ENCODE results near the gene PLXNA4.

The PLXNA4 gene

GRCh38 chr7:132345543-132346129, 230.6 kb downstream of the PLXNA4 start:
- DNase-seq (ENCODE audit: extremely low spot score): no peak
- POLR2A ChIA-PET: no interaction called here
- TF ChIP-seq FOXM1 (IDR thresholded peaks at IDR 0.05; ENCODE audit: borderline replicate concordance) (no peak), L3MBTL2 (conservative IDR thresholded peaks at IDR 0.05) (no peak), CTBP1 (IDR thresholded peaks at IDR 0.05; ENCODE audit: borderline replicate concordance) (no peak)
- CTCF ChIA-PET: no interaction called here

DNA sequence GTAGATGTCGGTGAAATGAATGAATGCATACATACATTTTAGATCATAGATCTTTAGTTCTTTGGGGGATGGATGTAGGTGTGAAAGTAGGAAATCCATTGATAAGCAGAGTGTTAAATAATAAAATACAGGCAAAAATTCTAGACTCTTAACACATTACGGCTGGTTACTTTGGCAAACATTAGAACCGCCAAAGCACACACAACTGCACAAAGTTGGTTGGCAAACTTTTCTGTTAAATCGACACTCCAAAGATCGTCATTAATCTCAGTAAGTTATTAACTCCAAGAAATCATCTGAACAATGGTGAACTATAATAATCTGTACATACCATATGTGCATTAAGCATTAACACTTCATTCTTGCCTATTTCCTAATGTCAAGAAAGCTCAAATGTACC, 231.2 kb downstream of the PLXNA4 start:
- TF ChIP-seq CTBP1 (IDR thresholded peaks at IDR 0.05; ENCODE audit: borderline replicate concordance): no peak
- TF ChIP-seq SUZ12 (IDR thresholded peaks at IDR 0.05): no peak
- no peak for TF ChIP-seq HDGF (IDR thresholded peaks at IDR 0.05; ENCODE audit: borderline replicate concordance)
- ChIA-PET CTCF (no interaction called here), POLR2A (no interaction called here)
- no peak for DNase-seq (ENCODE audit: extremely low spot score)

GRCh38 chr7:132343199-132343598, 233.1 kb downstream of the PLXNA4 start:
- TF ChIP-seq L3MBTL2 (conservative IDR thresholded peaks at IDR 0.05) (no peak), FOXM1 (IDR thresholded peaks at IDR 0.05; ENCODE audit: borderline replicate concordance) (no peak), BHLHE40 (IDR thresholded peaks at IDR 0.05; ENCODE audit: borderline replicate concordance) (no peak), TARDBP (IDR thresholded peaks at IDR 0.05) (no peak)
- DNase-seq (ENCODE audit: extremely low spot score): no peak
- POLR2A ChIA-PET: no interaction called here
- CTCF ChIA-PET: no interaction called here

- TF ChIP-seq TARDBP (IDR thresholded peaks at IDR 0.05) (no peak), L3MBTL2 (conservative IDR thresholded peaks at IDR 0.05) (no peak), FOXM1 (IDR thresholded peaks at IDR 0.05; ENCODE audit: borderline replicate concordance) (no peak), SUZ12 (IDR thresholded peaks at IDR 0.05) (no peak), CTBP1 (IDR thresholded peaks at IDR 0.05; ENCODE audit: borderline replicate concordance) (no peak), HDGF (IDR thresholded peaks at IDR 0.05; ENCODE audit: borderline replicate concordance) (no peak), FOXK2 (IDR thresholded peaks at IDR 0.05) (no peak), NFRKB (IDR thresholded peaks at IDR 0.05) (no peak), ARNT (IDR thresholded peaks at IDR 0.05) (no peak), BHLHE40 (IDR thresholded peaks at IDR 0.05; ENCODE audit: borderline replicate concordance) (no peak), FOXA1 (IDR thresholded peaks at IDR 0.05) (no peak), ELF4 (IDR thresholded peaks at IDR 0.05) (no peak), LEF1 (IDR thresholded peaks at IDR 0.05; ENCODE audit: borderline replicate concordance) (no peak), PKNOX1 (IDR thresholded peaks at IDR 0.05) (no peak), ZNF384 (IDR thresholded peaks at IDR 0.05) (no peak), SP1 (IDR thresholded peaks at IDR 0.05) (no peak)
- no peak for DNase-seq (ENCODE audit: extremely low spot score)
- ChIA-PET POLR2A (no interaction called here), CTCF (no interaction called here)
These were observed 238.7 kb downstream of the PLXNA4 start for GRCh38 chr7:132337450-132338080.

GRCh38 chr7:132336797-132337196, 239.5 kb downstream of the PLXNA4 start:
- TF ChIP-seq PKNOX1 (IDR thresholded peaks at IDR 0.05) (no peak), SP1 (IDR thresholded peaks at IDR 0.05) (no peak), TARDBP (IDR thresholded peaks at IDR 0.05) (no peak), ELF4 (IDR thresholded peaks at IDR 0.05) (no peak), NFRKB (IDR thresholded peaks at IDR 0.05) (no peak), CTBP1 (IDR thresholded peaks at IDR 0.05; ENCODE audit: borderline replicate concordance) (no peak)
- ChIA-PET POLR2A (no interaction called here), CTCF (interaction anchor here (0.7 kb wide), 1 partner anchor 232 kb away, joined by 3 read pairs; no protein-coding TSS in a partner anchor)
- no peak for DNase-seq (ENCODE audit: extremely low spot score)

DNA sequence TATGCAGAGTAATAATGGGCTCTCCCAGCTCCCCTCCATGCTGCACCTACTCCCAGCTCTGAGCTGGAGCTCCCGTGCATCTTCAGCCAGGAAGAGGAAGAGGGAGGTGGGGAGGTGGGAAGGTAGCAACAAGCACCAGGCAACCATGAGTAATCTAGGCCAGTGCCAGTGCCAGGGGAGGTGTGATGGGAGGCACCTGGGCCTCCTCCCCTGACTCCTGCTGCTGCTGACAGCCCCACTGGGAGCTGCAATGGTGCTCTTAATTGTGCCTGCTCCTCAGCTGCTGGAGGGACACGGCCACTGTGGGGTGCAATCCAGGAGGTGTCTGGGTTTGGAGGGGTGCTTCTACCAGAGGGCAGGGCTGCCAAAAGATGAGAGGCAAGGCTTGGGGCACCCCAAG, 243.0 kb downstream of the PLXNA4 start:
- CTCF ChIA-PET: no interaction called here
- no peak for TF ChIP-seq LEF1 (IDR thresholded peaks at IDR 0.05; ENCODE audit: borderline replicate concordance)
- POLR2A ChIA-PET: no interaction called here

DNA sequence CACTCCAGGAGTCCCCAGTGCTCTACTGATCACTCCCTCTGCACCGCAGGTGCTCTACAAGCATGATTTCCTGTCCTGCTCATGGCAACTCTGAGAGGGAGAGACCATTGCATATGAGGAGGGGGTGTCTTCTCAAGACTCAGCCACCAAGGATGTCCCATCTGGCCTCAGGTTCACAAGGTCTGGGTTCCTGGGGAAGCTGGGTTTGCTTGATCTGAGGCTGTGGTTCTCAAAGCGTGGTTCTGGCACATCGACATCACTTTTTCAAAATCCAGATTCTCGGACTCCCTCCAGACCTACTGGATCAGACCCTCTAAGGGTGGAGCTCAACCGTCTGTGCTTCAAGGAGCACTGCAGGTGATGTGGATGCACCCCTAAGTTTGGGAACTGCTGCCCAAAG, 247.5 kb downstream of the PLXNA4 start:
- ChIA-PET CTCF (no interaction called here), POLR2A (no interaction called here)
- no peak for TF ChIP-seq HDGF (IDR thresholded peaks at IDR 0.05; ENCODE audit: borderline replicate concordance)
- no peak for DNase-seq (ENCODE audit: extremely low spot score)

More for the DNA sequence above, 243.0 kb downstream of the PLXNA4 start:
- no peak for DNase-seq (ENCODE audit: extremely low spot score)

GRCh38 chr7:132328047-132328620, 248.1 kb downstream of the PLXNA4 start:
- CTCF ChIA-PET: no interaction called here
- POLR2A ChIA-PET: no interaction called here
- no peak for TF ChIP-seq BHLHE40 (IDR thresholded peaks at IDR 0.05; ENCODE audit: borderline replicate concordance)
- no peak for TF ChIP-seq SP1 (IDR thresholded peaks at IDR 0.05)
- DNase-seq (ENCODE audit: extremely low spot score): no peak
